HL-60 (cell line): ENCODE measurements around the gene HSPA12B.

Experiments used
- DNase-seq, 2 experiments: peaks; one replicate each; pipeline ENCODE4 v3.0.0-alpha.2; 2010 to 2020; ENCODE audit warnings: low read depth in 1 of 2, low spot score in 1 of 2
- H3K27ac ChIP-seq: fragments of 250-450 bp; sonication (Bioruptor Pico); replicated peaks from 2 replicates; pipeline ENCODE4 v1.5.1; 2020; ENCODE audit warnings: mild to moderate bottlenecking, moderate library complexity
- H3K27me3 ChIP-seq: fragments of 250-450 bp; sonication (Bioruptor Pico); 2 replicates; pipeline ENCODE4 v1.5.1; 2021; ENCODE audit warnings: mild to moderate bottlenecking, moderate library complexity; ENCODE audit not compliant: insufficient read depth, poor library complexity, severe bottlenecking
- H3K4me3 ChIP-seq: replicated peaks from 2 replicates; pipeline ENCODE4 v1.5.1; 2011; ENCODE audit warnings: mild to moderate bottlenecking, control low read depth, low read length; ENCODE audit not compliant: insufficient read depth
- CTCF ChIP-seq: IDR thresholded peaks from one replicate; pipeline ENCODE4 v1.5.1; 2011; ENCODE audit warnings: low read length, control low read depth, inconsistent platforms; ENCODE audit not compliant: insufficient read depth
- GABPA ChIP-seq: IDR thresholded peaks from 2 replicates; pipeline ENCODE4 v1.6.1; 2012; ENCODE audit warnings: low read depth
- POLR2AphosphoS5 ChIP-seq: IDR thresholded peaks from 2 replicates; pipeline ENCODE4 v1.6.1; 2012; ENCODE audit warnings: low read depth
- REST ChIP-seq: IDR thresholded peaks from 2 replicates; pipeline ENCODE4 v1.6.1; 2012; ENCODE audit warnings: low read depth; ENCODE audit not compliant: insufficient replicate concordance
- SPI1 ChIP-seq: IDR thresholded peaks from 2 replicates; pipeline ENCODE4 v1.6.1; 2012; ENCODE audit warnings: low read depth, mild to moderate bottlenecking, borderline replicate concordance

HSPA12B gene

GRCh38 chr20:3697588-3698305 lies 34.7 kb upstream of the HSPA12B start:
- no peak for TF ChIP-seq GABPA
- no peak for TF ChIP-seq CTCF
- no peak for TF ChIP-seq POLR2AphosphoS5
- no peak for TF ChIP-seq SPI1
- TF ChIP-seq REST, result no peak
- no peak for DNase-seq
- Histone ChIP-seq H3K4me3 (no peak overlapping the region), H3K27ac (no peak overlapping the region), H3K27me3 (no peaks in the 10 kb centered on the region)

- no peak overlapping the region for H3K27ac ChIP-seq
- no peaks in the 10 kb centered on the region for H3K27me3 ChIP-seq
- no peak for TF ChIP-seq CTCF
- TF ChIP-seq REST, result no peak
- H3K4me3 ChIP-seq, result no peak overlapping the region
- DNase-seq, result no peak
Measured at GRCh38 chr20:3698591-3699001, 33.9 kb upstream of the HSPA12B start.

GRCh38 chr20:3699037-3699436 lies 33.4 kb upstream of the HSPA12B start:
- Histone ChIP-seq H3K4me3 (no peak overlapping the region), H3K27me3 (no peaks in the 10 kb centered on the region), H3K27ac (no peak overlapping the region)
- TF ChIP-seq CTCF, result no peak
- TF ChIP-seq POLR2AphosphoS5, result no peak
- TF ChIP-seq GABPA, result no peak
- no peak for TF ChIP-seq SPI1
- TF ChIP-seq REST, result no peak
- DNase-seq, result no peak
